ENCODE measurements around the gene IFI6.

Gene IFI6

GRCh38 chr1:27656157-27656893 lies 15.7 kb downstream of the IFI6 start:
- DNase-seq (ENCODE audit: low read depth) = peak; percentile 80
- H3K4me3 ChIP-seq (ENCODE audit: low read length) = no peak overlapping the region
- TF ChIP-seq, protein P1, sequence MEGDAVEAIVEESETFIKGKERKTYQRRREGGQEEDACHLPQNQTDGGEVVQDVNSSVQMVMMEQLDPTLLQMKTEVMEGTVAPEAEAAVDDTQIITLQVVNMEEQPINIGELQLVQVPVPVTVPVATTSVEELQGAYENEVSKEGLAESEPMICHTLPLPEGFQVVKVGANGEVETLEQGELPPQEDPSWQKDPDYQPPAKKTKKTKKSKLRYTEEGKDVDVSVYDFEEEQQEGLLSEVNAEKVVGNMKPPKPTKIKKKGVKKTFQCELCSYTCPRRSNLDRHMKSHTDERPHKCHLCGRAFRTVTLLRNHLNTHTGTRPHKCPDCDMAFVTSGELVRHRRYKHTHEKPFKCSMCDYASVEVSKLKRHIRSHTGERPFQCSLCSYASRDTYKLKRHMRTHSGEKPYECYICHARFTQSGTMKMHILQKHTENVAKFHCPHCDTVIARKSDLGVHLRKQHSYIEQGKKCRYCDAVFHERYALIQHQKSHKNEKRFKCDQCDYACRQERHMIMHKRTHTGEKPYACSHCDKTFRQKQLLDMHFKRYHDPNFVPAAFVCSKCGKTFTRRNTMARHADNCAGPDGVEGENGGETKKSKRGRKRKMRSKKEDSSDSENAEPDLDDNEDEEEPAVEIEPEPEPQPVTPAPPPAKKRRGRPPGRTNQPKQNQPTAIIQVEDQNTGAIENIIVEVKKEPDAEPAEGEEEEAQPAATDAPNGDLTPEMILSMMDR (conservative IDR thresholded peaks at IDR 0.05; ENCODE audit: low read length) = no peak

GRCh38 chr1:27655151-27655937 lies 16.6 kb downstream of the IFI6 start:
- DNase-seq (ENCODE audit: low read depth) = no peak
- TF ChIP-seq, protein P1 (conservative IDR thresholded peaks at IDR 0.05; ENCODE audit: low read length) = no peak
- H3K4me3 ChIP-seq (ENCODE audit: low read length) = no peak overlapping the region

- TF ChIP-seq, protein P1 (conservative IDR thresholded peaks at IDR 0.05; ENCODE audit: low read length) = no peak
- no peak overlapping the region for H3K4me3 ChIP-seq (ENCODE audit: low read length)
- peak; percentile 35 for DNase-seq (ENCODE audit: low read depth)
These were observed 19.7 kb downstream of the IFI6 start for GRCh38 chr1:27652111-27652864.

- peak; percentile 76 for DNase-seq (ENCODE audit: low read depth)
- H3K4me3 ChIP-seq (ENCODE audit: low read length) = no peak overlapping the region
- TF ChIP-seq, protein P1 (conservative IDR thresholded peaks at IDR 0.05; ENCODE audit: low read length) = no peak
These were observed 21.3 kb downstream of the IFI6 start for GRCh38 chr1:27650539-27651175.

GRCh38 chr1:27650171-27650538 lies 21.8 kb downstream of the IFI6 start:
- TF ChIP-seq, protein P1 (conservative IDR thresholded peaks at IDR 0.05; ENCODE audit: low read length) = no peak
- H3K4me3 ChIP-seq (ENCODE audit: low read length) = no peak overlapping the region
- no peak for DNase-seq (ENCODE audit: low read depth)

- DNase-seq (ENCODE audit: low read depth) = no peak
- TF ChIP-seq, protein P1 (conservative IDR thresholded peaks at IDR 0.05; ENCODE audit: low read length) = no peak
- no peak overlapping the region for H3K4me3 ChIP-seq (ENCODE audit: low read length)
These were observed 22.7 kb downstream of the IFI6 start for GRCh38 chr1:27649306-27649635.
